Breast epithelium (tissue), 4 donors: Measurements from ENCODE around the gene OST4. TPM values are rescaled to one million over a fixed set of nuclear protein-coding genes. Genes with fewer than 3 reads are reported as not detected.
A peak's percentile ranks its signal among the peaks of the same experiment; 100 is the strongest.

Experiments used
- DNase-seq, 2 donors: peaks; one replicate each; pipeline ENCODE4 v3.0.0-alpha.2; 2019; ENCODE audit warnings: low spot score in 2 of 2
- H3K27ac ChIP-seq, 2 donors: fragments of 200-600 bp; sonication (generic) in 1 of 2; one replicate each; pipeline ENCODE4 v1.5.1; 2016 to 2019; ENCODE audit warnings: mild to moderate bottlenecking in 1 of 2
- H3K27me3 ChIP-seq, 2 donors: fragments of 200-600 bp; sonication (generic) in 1 of 2; one replicate each; pipeline versions ENCODE4 v1.5.1 to v1.6.0; 2017 to 2019; ENCODE audit warnings: control low read depth in 1 of 2, mild to moderate bottlenecking in 1 of 2
- H3K36me3 ChIP-seq: fragments of 200-600 bp; one replicate; pipeline ENCODE4 v1.5.1; 2019
- H3K4me1 ChIP-seq, 2 donors: fragments of 200-600 bp; sonication (generic); one replicate each; pipeline ENCODE4 v1.5.1; 2016 to 2019; ENCODE audit warnings: control low read depth in 1 of 2
- H3K4me3 ChIP-seq, 3 donors: fragments of 200-600 bp; sonication (generic); 1 replicate in 2 of 3; 2 replicates in 1 of 3; pipeline ENCODE4 v1.5.1; 2016 to 2019; ENCODE audit warnings: mild to moderate bottlenecking in 3 of 3, moderate library complexity in 2 of 3
- H3K9me3 ChIP-seq, 2 donors: fragments of 200-600 bp; sonication (generic) in 1 of 2; one replicate each; pipeline ENCODE4 v1.5.1; 2016 to 2019; ENCODE audit warnings: control low read depth in 1 of 2
- POLR2A ChIP-seq: fragments of 450-650 bp; IDR thresholded peaks from one replicate; pipeline ENCODE4 v1.6.1; 2016; ENCODE audit warnings: antibody characterized with exemption, mild to moderate bottlenecking, moderate library complexity
- POLR2AphosphoS5 ChIP-seq, 3 donors: sonication (generic); formaldehyde crosslinking; IDR thresholded peaks; one replicate each; pipeline ENCODE4 v1.6.1; 2017; ENCODE audit warnings: antibody characterized with exemption in 3 of 3
- intact Hi-C: fragments of 100-400 bp; cut with DNase I; formaldehyde crosslinking; loops from one replicate; pipeline ENCODE4 v1.15.1; 2023; ENCODE audit warnings: low total_unique reads
- total RNA-seq, 3 donors: library from RNA; depleted of rRNA; stranded (reverse); fragments of >200 nt; gene quantifications; one replicate each; pipeline ENCODE4 v1.1.0, GENCODE V29; 2016
- TF ChIP-seq, protein P1 (sequence below), 3 donors: fragments of 450-650 bp; IDR thresholded peaks; one replicate each; pipeline ENCODE4 v1.5.1; 2016 to 2017; ENCODE audit warnings: antibody characterized with exemption in 3 of 3, mild to moderate bottlenecking in 3 of 3, moderate library complexity in 3 of 3

OST4 gene
- total RNA-seq, 3 donors from 2014 or later, result 271 to 309 (median 281) TPM

DNA sequence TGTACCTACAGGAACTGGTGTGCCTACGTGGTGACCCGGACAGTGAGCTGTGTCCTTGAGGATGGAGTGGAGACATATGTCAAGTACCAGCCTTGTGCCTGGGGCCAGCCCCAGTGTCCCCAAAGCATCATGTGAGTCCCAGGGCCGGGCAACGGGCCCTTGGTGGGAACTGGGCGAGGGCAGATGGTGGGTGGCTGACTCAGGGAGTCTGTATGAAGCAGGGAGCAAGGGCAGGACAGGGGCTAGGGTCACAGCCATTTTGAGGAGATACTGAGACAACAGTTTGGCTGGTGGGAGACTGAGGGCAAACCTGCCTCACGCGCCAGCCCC, 8.7 kb upstream of the OST4 start:
- intact Hi-C loops, result no loop called here
- no peaks in the 10 kb centered on the region for H3K36me3 ChIP-seq
- TF ChIP-seq, protein P1, sequence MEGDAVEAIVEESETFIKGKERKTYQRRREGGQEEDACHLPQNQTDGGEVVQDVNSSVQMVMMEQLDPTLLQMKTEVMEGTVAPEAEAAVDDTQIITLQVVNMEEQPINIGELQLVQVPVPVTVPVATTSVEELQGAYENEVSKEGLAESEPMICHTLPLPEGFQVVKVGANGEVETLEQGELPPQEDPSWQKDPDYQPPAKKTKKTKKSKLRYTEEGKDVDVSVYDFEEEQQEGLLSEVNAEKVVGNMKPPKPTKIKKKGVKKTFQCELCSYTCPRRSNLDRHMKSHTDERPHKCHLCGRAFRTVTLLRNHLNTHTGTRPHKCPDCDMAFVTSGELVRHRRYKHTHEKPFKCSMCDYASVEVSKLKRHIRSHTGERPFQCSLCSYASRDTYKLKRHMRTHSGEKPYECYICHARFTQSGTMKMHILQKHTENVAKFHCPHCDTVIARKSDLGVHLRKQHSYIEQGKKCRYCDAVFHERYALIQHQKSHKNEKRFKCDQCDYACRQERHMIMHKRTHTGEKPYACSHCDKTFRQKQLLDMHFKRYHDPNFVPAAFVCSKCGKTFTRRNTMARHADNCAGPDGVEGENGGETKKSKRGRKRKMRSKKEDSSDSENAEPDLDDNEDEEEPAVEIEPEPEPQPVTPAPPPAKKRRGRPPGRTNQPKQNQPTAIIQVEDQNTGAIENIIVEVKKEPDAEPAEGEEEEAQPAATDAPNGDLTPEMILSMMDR (IDR thresholded peaks at IDR 0.05), result no peak
- TF ChIP-seq POLR2A, result no peak
- TF ChIP-seq POLR2AphosphoS5 (IDR thresholded peaks at IDR 0.05), result no peak
- H3K27ac ChIP-seq, result peak overlapping the region; percentile 75 to 96
- no peak for DNase-seq
- H3K4me1 ChIP-seq, result peaks cover 0 to 13% of the 10 kb centered on the region in 2 donors
- no peaks in the 10 kb centered on the region for H3K9me3 ChIP-seq
- H3K4me3 ChIP-seq, result peak overlapping the region; percentile 47 to 78 (median 58)
- no peaks in the 10 kb centered on the region for H3K27me3 ChIP-seq

DNA sequence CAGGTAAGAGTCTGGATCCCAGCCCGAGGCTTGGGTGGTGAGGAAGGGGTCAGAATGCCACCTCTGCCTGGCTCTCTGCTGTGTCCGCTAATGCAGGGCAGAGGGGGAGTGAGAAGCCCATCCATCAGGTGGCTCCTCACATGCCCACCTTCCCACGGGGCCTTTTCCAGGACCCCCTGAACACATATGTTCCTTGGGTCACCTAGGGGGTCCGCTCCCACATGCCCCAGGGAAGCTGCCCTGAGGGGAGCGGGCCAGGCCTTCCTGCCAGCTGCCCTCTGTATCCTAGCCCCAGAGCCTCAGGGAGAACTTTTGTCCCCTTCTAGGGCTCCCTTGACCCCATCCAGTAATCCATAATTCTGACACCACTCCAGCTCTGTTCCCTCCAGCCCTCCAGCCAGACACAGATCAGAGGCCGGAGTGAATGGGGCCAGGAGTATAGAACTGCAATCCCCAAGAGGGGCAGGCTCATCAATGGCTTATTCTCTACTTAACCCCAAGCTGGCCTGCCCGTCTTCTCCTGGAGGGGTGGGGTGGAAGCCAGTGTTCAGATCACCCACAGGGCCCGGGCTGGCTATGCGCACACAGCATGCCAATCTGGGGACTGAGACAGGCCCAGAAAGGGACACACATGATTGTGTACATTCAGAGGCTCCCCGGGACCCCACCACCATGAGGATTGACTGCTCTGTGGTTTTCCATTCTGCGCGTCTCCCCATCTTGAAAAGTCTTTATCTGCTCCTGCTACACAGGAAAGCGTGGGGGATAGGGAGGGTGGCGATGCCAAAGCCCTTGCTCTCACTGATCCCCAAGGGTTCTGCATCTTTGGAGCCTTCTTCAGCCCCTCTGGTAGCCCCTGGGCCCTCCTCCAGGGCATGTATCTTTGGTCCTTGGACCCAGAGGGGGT, 8.0 kb upstream of the OST4 start:
- intact Hi-C loops, result no loop called here
- Histone ChIP-seq H3K36me3 (no peaks in the 10 kb centered on the region), H3K4me1 (peaks cover 0 to 11% of the 10 kb centered on the region in 2 donors), H3K27me3 (no peaks in the 10 kb centered on the region), H3K4me3 (peak overlapping the region; percentile 47 to 78 (median 58)), H3K27ac (peak overlapping the region; percentile 75 to 96), H3K9me3 (no peaks in the 10 kb centered on the region)
- TF ChIP-seq, protein P1 (IDR thresholded peaks at IDR 0.05), result no peak
- TF ChIP-seq POLR2A (no peak), POLR2AphosphoS5 (IDR thresholded peaks at IDR 0.05) (no peak)
- DNase-seq, result no peak

DNA sequence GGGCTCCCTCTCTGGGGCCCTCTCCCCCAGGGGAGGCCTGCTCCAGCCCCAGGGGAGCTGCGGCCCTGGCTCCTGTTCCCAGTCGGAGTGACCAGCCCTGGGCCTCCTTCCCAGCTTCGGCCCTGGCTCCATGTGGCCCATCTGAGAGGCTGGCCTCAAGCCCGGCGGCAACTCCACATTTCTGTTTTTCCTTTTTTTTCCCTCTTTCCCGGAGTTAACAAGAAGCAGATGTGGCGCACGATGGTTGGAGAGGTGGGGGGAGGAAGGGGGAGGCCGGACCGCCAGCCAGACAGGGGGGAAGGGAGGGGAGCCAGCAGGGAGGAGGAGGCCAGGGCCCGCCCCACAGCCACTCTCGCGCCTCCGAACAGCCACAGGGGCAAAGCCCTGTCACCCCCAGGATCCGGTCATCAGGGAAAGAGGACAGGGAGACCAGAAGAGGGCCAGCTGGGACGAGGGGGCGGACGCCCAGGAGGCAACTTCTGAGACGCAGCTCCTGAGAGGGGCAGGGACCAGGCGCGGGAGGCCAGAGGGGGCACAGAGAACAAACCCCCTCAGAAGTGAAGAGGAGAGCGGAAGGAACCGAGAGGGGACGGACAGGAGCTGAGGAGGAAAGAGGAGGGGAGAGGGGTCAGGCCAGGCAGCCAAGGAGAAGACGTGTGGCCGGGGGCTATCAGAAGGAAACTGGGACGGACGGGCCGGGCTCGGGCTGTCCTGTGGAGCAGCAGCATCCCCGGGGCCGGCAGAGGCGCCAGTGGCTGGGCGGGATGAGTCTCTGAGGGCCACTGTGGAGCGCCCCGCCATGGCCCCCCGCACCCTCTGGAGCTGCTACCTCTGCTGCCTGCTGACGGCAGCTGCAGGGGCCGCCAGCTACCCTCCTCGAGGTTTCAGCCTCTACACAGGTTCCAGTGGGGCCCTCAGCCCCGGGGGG, 7.1 kb upstream of the OST4 start, which contains the start of gene EMILIN1:
TSS of gene EMILIN1 (plus strand) at position 349 of the 928 bp plus-strand sequence. CDS start at position 800, 451 bp downstream.
- Histone ChIP-seq H3K9me3 (no peaks in the 10 kb centered on the region), H3K36me3 (no peaks in the 10 kb centered on the region), H3K27ac (peak within 1 kb of the TSS; percentile 75 to 96), H3K27me3 (no peaks in the 10 kb centered on the region), H3K4me3 (peak within 1 kb of the TSS; percentile 47 to 78 (median 58)), H3K4me1 (peaks cover 0 to 11% of the 10 kb centered on the region in 2 donors)
- intact Hi-C loops, result no loop called here
- TF ChIP-seq POLR2A (no peak), POLR2AphosphoS5 (IDR thresholded peaks at IDR 0.05) (peak; percentile 44 to 67 (median 47))
- TF ChIP-seq, protein P1 (IDR thresholded peaks at IDR 0.05), result no peak
- DNase-seq, result peak in 1 of 2 donors; percentile 66

DNA sequence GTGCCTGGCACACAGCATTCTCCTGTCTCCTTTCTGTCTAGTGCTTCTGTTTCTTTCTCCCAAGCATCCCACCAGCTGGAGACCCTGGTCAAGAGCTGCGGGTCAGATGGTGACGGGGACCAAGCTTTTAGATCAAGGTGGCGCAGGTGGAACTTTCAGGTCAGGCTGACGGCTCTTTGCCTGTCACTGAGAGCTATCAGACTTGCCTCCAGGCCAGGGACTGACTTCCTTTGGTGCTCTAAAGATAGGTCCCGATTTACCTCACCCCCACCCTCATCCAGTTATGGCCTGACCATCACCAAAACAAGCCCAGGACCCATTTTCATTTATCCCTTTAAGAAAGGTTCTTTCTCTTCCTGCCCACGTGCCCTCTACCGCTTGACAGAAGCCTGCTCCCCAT, 5.8 kb upstream of the OST4 start:
- H3K27ac ChIP-seq, result no peak overlapping the region
- H3K9me3 ChIP-seq, result no peaks in the 10 kb centered on the region
- no peaks in the 10 kb centered on the region for H3K27me3 ChIP-seq
- peaks cover 0 to 10% of the 10 kb centered on the region in 2 donors for H3K4me1 ChIP-seq
- intact Hi-C loops, result no loop called here
- no peak for DNase-seq
- no peaks in the 10 kb centered on the region for H3K36me3 ChIP-seq
- TF ChIP-seq POLR2AphosphoS5 (IDR thresholded peaks at IDR 0.05), result no peak
- TF ChIP-seq, protein P1 (IDR thresholded peaks at IDR 0.05), result no peak
- no peak for TF ChIP-seq POLR2A
- no peak overlapping the region for H3K4me3 ChIP-seq
